Fibroblast of peridontal ligament (primary cell): ENCODE measurements around the gene JPT2.
"Not testable (repeated sequence)": the region's sequence is repeated elsewhere in the genome, so short reads cannot be mapped to it uniquely, and the experiment has no call there.

Source experiments
- DNase-seq: peaks from one replicate; pipeline ENCODE4 v3.0.0-alpha.2; 2010; ENCODE audit errors: extremely low read depth

The JPT2 gene

DNA sequence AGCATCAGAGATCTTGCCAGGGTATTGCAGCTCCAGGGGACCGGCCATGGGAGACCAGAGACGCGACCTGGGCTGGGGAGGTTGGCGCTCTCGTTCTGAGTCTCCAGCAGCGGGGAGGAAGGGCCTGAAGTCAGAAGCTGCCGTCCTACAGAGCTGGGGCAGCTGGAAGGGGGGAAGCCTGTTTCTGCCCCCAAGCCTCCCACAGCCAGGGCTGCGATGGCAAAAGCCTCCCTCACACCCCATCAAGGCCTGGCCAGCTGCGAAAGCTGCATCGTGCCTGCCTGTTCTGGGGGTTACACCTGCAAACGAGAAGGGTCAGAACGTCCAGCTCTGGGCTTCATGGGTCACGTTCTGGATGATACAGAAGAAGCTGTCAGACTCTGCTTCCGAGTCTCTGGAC lies 54.0 kb downstream of the JPT2 start:
- no peak for DNase-seq

DNA sequence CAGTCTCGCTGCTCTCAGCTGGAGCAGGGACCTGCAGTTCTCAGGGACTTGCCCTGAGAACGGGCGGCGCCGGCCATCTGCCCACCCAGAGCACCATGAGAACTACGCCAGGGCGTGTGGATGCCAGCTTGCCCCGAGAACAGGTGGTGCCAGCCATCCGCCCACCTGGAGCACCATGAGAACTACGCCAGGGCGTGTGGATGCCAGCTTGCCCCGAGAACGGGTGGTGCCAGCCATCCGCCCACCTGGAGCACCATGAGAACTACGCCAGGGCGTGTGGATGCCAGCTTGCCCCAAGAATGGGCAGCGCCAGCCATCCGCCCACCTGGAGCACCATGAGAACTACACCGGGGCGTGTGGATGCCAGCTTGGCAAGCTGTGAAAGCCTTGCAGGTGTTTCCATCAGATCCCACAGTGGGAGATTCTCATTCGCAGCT lies 54.5 kb downstream of the JPT2 start:
- DNase-seq: not testable (repeated sequence)

DNA sequence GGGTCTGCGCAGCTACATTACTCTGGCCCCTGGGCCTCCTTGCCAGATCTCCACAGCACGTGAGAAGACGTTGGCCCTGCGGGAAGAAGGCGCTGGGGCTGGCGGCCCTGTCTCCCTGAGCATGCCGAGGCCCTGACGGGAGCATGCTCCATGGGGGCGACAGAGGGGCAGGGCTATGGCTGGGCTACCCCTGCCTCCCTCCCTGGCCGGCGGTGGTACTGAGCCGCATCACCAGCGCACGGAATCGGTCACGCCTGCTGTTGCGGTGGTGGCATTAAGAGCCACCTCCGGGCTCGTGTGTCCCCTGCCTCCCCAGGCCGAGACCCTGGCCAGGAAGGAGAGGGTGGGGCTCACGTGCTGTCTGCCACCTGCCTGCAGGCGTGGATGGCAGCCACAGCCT lies 56.0 kb downstream of the JPT2 start:
- no peak for DNase-seq

DNA sequence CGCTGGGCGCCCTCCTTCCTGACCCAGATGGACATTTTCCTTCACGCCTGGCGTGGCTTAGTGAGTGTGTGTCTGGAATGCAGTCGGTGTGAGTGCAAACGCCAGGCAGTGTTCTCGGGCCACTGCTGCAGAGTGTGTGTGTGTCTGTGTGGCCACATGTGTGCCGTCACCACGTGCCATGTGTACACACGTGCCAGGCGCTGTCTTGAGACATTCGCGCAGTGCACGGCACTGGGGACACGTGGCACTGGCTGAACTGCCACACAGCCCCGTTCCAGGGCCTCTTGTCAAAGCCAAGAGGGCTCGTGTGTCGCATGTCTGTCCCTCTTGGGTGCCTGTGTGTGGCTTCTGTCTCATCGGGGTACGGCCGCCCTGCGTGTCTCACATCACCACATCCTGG lies 56.7 kb downstream of the JPT2 start:
- no peak for DNase-seq

DNA sequence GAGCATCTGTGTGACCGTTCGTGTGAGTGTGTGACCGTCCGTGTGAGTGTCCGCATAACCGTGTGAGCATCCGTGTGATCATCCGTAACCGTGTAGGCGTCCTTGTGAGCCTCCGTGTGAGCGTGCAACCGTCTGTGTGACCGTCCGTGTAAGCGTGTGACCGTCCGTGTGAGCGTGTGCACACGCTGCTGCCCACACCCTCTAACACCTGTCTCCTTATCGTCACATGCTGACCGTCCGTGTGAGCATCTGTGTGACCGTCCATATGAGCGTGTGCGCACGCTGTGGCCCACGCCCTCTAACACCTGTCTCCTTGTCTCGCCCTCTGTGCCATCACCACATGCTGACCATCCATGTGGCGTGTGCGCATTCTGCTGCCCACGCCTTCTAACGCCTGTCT lies 62.2 kb downstream of the JPT2 start:
- no peak for DNase-seq

DNA sequence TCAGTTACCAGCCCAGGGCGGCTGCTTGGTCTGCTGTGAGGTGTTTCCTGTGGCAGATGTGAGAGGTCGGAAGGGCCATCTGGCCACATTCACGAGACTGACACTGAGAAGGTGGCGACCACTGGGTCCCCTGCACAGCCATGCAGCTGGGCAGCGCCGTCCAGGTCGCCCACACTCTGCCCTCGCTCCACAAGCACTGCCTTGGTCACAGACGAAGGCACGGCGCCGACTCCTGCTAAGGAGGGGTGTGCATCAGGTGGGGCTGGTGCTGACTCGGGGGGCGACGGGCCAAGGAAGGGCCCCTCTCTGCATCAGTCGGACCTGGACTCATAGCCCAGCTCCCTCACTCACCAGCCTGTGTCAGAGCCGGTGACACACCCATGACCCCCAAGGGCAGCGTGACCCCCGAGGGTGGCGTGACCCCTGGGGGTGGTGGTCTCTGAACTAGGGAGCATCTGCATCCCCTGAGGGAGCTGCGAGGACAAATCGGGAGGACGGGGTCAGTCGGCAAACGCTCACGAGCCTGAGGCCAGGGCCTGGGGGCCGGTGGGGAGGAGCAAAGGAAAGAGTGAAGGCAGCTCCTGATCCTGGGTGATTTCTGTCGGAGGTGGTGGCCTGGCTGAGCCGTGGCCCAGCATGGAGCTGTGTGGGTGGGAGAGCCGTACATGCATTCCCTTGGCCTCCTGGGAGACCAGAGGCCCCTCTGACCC lies 62.9 kb downstream of the JPT2 start:
- DNase-seq: no peak

DNA sequence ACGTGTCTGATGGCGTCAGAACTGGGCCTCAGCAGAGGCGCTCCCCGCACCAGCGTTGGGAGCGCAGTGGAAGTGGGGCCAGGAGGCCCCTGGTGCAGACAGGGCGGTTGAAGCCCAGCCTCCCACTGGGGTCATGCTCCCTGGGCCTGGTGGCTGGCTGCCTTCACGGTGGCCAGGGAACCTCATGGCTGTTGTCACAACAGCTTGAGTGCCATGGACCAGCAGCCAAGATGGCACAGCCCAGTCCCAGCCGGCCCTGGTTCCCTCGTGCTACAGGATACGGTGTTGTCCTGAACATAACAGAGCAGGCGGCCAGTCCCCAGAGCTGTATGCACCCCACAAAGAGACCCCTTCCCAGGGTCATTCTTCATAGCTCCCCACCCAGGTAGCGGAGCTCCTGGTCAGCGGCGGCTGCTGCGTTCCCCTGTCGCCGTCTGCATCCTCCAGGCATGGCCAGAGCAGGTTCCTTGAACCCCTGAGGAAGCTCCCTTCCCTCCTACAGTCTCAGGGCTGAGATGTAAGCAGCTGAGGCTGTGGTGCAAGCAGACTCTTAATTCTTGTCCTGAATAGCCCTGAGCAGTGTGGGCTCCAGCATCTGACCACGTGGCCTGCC lies 63.6 kb downstream of the JPT2 start:
- DNase-seq: no peak

DNA sequence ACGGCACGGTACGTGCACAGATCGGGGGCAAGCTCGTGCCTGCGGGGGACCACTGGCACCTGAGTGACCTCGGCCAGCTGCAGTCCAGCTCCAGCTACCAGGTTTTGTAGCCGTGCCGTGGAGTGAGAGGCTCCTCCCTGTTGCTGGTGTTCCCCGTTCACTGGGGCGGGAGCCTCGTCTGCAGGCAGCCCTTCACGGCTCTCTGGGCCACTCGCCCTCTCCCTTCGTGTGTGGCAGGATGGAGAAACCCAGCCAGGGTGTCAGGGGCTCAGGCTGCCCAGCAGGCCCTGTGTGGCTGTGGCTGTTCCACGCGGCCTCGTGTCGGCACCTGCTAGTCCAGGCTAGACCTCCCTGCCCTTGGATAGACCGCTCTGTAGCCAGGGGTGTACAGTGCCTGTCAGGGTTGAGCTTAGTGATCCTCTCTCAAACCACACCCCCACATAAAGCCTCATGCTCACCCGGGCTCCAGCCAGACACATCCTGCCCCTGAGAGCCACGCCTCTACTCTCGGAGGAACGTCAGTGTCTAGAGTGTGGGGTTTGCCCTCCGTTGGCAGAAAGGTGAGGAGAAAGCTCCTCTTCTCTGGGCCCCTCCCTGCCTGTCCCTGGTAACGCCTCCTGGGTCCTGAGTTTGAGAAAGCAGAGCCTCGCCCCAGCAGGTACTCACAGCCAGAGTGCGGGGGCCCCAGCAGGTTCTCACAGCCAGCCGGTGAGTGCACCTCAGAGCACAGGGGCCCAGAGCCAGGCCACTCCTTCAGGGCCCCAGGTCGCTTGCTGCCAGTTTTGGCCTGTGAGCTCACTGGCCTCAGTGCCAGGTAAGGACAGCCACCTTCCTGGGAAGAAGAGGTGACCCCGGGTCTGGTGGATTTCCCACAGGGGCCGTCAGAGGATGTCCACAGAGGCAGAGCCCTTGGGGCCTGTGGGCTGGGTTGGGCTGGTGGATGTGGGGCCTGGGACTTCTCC lies 65.6 kb downstream of the JPT2 start:
- DNase-seq: no peak

DNA sequence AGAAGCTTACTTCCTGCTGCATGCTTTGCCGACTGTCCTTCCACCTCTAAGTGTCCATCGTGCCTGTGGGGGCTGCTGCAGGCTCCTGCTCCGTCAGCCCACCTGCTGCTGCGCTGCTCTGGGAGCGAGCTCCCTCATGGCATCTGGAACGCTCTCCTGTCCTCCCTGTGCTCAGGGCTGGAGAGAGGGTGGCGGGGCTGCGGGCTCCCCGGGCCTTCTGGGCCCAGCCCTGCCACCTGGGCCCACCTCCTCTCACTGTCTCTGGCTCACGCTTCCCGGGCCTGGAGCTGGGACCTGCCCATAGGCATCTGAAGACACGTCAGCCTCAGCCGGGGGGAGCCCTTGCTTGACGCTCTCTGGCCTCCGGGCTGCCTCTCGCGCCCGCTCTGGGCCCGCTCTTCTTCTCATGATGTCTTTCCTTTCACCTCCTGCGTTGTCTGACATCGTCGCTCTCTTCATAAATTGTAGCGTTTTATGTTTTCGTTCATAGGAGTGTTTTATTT lies 66.3 kb downstream of the JPT2 start:
- no peak for DNase-seq

DNA sequence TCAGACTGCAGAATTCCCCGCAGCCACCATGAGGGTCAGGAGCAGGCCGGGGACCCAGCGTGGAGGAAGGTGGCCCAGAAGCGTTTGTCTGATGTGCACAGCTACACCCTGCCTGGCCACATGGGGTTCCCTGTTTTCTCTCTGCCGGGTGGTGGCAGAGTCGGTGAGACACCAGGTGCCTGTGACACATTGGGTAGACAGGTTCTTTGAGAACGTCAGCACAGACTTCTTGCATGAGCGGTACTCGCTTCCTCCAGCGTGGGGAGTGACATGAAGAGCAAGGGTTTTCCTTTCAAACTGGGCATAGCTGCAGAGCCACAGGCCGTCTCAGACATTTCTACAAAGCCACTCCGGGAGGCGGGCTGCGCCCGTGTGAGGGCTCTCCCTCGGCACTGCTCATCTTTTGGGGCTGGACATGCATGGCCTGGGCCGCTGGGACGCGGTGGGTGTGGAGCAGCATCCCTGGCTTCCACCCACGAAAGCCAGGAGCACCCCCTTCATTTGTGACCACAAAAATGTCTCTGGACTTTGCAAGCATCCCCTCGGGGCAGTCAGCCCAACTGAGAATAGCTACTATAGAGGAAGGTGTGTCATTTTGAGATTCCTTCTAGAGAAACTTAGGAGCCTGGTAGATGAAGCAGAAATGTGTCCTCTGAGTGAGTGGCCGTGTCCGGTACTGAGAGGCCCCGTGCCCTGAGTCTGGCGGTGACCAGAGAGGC lies 67.3 kb downstream of the JPT2 start:
- DNase-seq: peak; percentile 56

DNA sequence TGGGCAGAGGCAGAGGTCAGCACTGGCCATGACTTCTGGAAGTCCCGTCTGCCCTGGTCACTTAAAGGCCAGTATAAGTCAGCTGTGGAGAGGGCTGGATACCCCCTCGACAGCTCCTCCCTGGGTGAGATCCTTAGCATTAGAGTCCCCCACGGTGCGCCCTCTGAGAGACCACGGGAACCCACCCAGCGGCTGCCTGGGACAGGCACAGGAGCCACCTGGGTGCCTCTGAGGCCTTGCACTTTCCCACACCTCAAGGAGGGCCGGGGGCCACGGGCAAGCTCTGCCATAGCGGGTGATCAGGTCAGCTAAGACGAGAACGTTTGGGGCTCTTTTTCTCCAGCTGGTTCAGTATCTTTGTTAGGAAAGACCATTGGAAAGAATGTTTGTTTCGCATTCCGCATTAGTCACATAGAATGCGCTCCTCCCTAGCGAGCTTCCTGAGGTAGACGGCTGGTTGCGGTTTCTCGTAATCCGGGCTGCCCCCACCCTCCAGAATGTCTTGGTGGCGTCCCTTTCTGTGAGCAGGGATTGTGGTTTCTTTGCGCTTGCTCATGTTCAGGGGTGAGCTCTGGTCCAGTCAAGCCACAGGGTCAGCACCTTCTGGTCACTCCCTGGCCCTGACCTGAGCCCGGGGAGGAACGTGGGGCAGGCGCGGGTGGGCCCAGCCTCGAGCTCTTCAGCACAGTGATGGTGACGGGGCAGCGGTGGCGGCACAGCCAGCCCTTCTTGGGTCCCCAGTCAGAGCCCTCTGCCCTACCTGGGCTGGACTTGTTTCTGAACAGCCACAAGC lies 68.0 kb downstream of the JPT2 start:
- peak; percentile 55 for DNase-seq

DNA sequence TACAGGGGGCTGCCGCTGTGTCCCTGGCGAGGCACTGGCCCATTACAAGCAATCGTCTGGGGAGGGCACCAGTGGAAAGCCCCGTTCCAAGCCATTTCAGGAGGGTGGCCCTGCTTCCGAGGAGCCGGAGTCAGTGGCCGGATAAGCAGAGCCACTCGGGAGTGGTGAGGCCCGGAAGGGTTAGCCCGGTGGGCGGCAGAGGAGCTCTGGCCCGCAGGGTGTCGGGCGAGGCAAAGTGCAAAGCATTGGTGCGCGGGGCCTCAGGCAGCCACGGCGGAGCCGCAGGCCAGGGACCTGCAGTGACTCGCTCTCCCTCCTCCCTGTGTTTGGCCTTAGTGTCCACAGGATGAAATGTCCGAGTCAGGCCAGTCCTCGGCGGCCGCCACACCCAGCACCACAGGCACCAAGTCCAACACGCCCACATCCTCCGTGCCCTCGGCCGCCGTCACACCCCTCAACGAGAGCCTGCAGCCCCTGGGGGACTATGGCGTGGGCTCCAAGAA lies 68.7 kb downstream of the JPT2 start:
- no peak for DNase-seq

DNA sequence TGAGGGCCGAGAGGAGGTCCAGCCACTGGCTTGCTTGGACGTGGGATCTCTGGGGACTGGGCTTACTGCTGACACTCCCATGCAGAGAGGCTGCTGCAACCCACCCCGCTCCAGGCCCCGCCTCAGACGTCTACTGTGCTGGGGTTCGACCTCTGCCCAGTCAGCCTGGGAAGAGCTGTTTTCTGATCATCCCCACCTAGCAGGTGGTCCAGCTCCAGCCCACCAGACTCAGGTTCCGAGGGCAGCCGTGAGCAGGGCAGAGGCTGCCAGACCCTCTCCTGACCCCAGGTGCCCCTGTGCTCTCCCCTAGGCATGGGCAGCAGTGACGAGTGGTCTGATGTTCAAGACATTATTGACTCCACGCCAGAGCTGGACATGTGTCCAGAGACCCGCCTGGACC lies 69.9 kb downstream of the JPT2 start:
- no peak for DNase-seq

DNA sequence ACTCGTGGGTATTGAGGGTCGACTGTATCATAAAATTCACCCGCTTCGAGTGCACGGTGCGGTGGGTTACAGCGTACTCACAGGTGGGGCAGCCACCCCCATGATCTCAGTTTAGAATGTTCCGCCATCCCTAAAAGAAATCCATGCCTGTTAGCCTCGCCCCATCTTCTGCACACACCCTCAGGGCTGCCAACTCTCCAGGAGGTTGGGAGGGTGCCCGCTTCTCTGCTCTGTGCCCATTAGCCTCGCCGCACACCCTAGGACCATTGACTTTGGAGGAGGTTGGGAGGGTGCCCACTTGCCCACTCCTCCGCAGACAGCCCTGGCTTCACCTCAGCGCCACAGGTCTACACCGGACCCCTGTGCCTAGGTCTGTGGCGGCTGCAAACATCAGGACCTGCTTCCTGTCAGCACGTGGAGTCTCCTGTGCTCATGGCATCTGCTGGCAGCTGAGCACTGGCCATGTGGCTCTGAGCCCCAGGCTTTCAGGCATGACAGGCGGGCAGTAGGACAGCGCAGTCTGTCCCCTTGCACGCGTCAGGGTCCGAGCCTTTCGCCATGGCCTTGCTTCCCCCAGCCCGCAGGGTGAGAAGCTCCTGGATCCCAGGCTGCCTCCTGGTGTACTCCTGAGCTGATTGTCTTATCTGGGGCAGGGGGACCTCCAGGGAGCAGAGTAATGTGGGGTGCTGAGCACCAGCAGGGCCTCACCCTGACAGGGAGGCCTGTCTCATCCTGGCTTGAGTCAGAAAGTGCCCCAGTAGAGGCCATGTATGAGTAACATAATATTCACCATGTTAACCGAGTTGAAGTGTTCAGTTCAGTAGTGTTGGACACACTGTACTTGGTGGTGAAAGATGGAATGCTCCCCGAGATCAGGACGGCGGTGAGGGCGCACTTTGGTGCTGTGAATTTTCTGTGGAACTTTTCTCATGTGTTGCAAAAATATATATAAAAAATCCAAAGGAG lies 71.4 kb downstream of the JPT2 start:
- DNase-seq: no peak
